HG02970 (cell line): ENCODE measurements around the gene PPP1CA.

Experiments
- ATAC-seq: cut with Tn5 transposase; IDR thresholded peaks from one replicate; pipeline ENCODE4 v1.9.1; 2021; ENCODE audit warnings: mild to moderate bottlenecking, moderate library complexity, moderate number of reproducible peaks; ENCODE audit not compliant: unreplicated experiment, low FRiP score

PPP1CA gene

DNA sequence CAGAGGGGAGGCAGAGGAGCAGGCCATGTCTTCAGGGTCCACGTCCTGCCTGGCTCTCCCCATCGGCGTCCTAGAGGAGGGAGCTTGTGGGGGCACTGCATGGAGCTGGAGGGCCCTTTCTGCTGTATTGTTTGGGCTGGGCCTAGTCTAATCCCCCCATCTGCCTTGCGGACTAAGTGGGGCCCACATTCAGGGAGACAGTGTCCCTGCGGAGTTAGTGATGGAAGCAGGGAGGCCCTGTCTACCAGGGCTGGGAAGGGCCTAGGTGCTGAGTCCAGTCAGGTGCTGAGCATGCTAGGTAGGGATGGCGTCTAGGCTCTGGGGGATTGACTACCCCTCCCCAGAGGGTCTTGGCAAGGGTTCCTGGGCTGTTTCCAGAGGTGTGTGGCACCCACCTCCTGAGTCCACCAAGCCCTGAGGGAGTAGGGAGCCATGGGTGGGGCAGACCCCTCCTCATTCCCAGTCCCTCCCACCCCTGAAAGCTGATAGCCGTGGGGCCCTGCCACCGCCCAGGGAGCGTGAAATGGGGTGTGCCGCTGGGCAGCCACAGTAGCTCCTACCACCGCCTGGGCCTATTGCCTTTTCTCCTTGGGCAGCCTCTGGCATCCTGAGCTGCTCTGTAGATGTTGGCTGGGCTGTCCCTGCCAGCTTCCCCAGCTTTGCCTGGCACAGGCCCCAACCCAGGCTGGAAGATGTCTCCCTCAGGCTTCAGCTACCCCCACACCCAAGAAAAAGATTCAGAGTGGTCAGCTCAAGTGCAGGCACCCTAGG, 46.5 kb downstream of the PPP1CA start:
- no peak for ATAC-seq

DNA sequence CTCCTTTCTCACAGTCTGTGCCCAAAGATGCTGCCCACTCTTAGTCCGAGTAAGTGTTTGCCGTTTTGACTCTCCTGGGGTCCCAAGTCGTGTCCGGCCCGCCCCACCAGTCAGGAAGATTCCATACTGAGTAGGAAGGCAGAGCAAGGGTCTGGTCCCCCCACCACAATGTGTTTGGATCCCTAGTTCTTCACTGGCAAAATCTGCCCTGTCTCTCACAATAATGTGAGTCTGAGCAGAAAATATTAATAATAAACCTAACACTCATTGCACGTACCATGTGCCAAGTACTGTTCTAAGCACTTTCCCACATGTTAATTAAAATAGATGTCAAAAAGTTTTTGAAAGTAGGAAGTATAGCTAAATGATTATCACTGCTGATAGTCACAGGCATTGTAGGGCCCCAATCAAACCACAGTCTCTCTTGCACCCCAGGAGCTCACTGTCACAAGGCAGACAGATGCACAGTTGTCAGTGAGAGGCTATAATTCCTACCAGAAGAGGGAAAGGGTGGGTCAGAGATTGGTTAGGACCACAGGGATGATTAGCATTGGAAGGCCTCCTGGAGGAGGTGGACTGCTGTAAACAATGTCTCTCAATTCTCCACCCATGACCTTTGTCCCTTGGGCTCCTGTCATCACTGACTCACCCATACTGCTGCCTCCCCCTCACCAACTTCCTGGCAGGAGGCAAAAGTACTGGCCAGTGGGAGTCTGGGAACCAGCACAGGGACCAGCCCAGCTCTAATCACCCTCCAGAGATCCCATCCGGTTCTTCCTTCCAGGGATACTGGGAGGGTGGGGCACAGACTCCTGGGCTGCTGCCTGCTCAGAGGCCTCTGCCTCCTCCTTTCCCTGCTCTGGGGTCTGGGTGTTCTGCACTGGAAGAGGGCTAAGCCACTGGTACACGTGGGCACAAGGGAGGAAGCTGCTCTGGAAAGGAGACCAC, 47.3 kb downstream of the PPP1CA start:
- no peak for ATAC-seq

DNA sequence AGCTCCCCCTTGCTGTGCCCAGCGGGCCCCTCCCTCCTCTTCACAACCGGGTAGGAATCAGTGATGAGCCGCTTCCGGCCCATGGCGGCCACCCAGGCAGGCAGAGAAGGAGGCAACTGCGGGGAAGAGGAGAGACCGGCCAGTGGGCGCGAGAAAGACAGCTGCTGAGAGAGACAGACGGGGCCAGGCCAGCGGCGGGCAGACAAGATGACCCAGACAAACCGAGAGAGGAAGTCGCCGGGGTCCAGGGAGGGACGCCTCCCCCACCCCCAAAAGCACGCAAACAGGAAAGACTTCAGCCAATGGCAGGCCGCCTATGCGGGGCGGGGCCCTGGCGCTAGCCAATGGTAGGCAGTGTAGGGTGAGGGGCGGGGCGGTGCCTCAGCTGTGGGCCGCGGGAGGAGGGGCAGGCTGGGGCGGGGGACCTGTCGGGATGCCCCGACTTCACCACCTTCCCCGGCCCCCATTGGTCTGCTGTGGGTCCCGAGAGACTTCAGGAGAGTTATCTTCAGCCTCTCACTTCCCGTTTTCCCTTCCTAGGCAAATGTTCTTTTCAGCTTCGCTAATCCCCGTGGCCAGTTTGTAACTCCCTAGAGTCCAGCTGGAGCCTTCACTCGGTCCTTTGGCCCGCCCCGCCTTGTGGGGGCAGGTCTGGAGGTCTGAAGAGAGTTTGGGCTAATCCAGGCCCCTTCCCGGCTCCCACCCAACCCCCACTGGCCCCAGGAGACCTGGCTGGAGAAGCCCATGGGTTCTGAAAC, 48.2 kb downstream of the PPP1CA start, which contains the start of gene POLD4:
Gene POLD4, minus strand, starts transcription at position 230 of the 758 bp plus-strand sequence. Its CDS starts 147 bp downstream, at position 83.
- ATAC-seq = peak; percentile 71

DNA sequence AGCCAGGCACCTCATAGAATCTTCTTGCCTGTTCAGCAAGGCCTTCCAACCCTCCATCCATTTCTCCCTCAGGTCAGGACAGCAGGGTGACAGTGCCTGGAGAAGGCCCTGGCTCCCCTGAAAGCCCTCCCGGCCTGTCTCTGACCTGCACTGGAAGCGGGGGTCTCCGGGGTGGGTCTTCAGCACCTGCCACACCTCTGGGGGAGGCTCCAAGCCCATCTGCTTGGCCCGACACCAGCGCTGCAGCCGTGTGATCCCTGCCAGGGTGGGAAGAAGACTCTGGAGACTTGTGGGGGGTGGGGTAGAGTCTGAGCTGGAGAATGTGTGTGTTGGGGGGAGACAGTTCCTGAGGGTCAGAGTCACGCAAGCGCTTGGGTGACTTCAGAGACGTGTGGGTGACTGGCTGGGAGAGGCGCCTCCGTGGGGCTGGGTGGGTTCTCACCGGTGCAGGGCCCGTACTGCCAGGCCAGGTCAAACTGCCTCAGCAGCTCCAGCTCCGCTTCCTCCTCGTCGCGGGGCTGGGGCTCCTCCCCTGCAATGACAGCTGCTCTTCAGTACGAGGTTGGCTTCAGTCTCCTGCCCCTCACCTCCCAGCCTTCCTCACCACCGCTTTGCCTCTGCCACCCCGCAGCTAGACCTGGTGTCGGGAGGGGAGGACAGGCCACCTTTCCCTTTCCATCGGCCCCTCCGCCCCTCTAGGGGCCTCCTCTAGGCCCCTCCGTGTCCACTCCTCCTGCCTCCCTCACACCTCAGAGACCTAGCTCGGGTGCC, 48.9 kb downstream of the PPP1CA start:
- ATAC-seq = no peak

DNA sequence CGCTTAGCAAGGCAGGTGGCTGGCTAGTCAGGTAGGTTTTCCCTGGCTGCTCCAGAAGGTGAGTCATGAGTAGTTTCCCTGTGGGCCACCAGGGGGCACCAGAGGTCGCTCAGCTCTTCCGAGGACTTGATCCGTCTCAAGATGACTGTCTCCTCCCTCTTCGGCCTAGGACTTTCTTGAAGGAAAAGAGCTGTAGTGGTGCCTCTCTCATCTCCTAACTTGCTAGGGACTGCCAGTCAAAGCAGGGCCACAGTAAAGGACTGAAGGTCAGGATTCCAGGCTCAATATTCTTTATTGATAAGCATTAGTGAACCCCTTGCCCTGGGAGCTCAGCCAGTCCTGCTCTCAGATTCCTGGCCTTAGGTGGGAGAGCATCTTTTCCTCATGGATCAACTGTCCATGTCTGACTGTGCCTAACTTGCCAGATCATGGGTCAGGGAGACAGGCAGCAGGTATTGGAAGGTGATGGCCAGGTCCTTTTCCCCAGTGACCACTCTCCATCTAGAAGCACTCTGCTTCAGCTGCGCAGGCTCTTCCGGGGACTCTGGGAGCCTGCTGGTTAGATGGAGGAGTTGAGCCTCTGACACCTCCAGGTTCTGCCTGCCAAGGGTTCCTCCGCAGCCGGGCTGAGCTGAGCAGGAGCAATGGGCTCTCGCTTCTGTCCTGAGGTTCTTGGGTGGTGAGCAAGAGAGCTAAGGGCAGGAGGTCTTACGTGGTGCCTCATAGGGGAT, 50.2 kb downstream of the PPP1CA start:
- no peak for ATAC-seq

DNA sequence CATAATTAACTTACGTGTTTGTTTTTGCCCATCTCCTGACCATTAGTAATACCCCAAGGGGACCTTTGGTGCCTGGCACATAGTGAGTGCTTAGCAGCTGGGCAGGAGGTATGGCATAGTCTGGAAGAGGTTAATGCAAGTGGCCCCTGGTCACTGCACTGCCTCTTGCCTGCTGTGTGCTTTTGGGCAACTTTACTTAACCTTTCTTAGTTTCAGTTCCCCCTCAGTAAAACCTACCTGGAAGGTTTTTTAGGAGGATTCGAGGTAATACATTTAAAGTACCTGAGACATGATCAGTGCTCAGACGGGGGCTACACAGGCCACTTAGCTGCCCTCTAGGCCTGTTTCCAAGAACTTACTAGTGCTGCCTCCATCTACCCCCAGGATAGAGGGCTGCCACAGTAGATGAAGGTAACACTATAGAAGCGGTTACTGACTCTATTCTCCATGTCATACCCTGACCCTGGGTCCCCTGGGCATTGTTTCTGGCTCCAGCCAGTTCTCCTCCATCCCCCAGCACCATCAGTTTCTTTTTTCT, 51.7 kb downstream of the PPP1CA start:
- no peak for ATAC-seq

DNA sequence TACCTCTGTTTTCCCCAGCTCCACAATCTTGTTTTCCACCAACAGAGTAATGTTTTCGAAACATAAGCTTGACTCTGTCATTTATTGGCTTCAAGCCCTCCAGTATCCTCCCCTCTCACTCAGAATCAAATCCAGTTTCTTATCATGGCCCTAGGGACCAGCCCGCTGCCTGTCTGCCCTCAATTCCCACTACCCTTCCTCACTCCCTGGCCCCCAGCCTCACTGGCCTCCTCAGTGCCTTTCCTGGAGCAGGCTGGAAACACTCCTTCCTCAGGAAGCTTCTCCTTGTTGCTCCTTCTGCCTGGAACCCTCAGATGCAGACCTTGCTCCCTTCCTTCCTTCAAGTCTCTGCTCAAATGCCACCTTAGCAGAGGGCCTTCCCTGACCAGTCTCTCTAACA, 52.2 kb downstream of the PPP1CA start:
- ATAC-seq = no peak

DNA sequence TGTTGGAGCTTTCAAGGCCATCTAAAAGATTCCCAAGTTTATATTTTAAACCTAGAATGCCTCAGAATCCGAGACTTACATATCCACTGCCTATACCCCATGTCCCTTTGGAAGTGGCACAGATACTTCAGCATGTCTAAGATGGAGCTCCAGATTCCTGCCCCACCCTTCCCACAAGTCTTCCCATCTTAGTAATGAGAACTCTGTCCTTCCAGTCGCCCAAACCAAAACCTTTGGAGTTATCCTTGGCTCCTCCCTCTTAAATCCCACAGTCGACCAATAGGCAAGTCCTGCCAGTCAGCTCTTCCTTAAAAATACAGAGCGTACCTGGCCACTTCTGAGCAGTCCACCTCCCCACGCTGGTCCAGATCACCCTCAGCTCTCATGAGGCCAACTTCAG, 52.6 kb downstream of the PPP1CA start:
- ATAC-seq = no peak
